ENCODE data around the gene PCNX4. TPM values are rescaled to one million over a fixed set of nuclear protein-coding genes. Genes with fewer than 3 reads are reported as not detected.
A peak's percentile ranks its signal among the peaks of the same experiment; 100 is the strongest.

The PCNX4 gene
- total RNA-seq, 2 donors from 2014 or later, result 37.6 to 71.2 TPM

GRCh38 chr14:60204104-60204842 lies 112.5 kb downstream of the PCNX4 start:
- peaks cover 0 to 4% (median 0%) of the 10 kb centered on the region in 3 donors for H3K9me3 ChIP-seq
- no peak for ATAC-seq
- H3K27ac ChIP-seq, result no peak overlapping the region
- H3K4me3 ChIP-seq, result no peak overlapping the region
- peak in 1 of 4 donors; percentile 19 for DNase-seq
- H3K4me1 ChIP-seq, result peaks cover 13% of the 10 kb centered on the region
- no peaks in the 10 kb centered on the region for H3K36me3 ChIP-seq (replicated peaks in 1 of 2; ENCODE audit: insufficient read depth in 1 of 2, low read depth in 2 of 2)
- H3K27me3 ChIP-seq, result no peaks in the 10 kb centered on the region
- 19 to 20% methylated on average over 8 of the region's 8 CpGs for WGBS, 2 donors
- intact Hi-C loops (cut with DNase I), result no loop called here
- TF ChIP-seq CTCF (IDR thresholded peaks at IDR 0.05), result no peak
- TF ChIP-seq POLR2A (IDR thresholded peaks at IDR 0.05), result no peak

GRCh38 chr14:60204843-60205774 lies 113.4 kb downstream of the PCNX4 start:
- DNase-seq (no peak), ATAC-seq (no peak)

GRCh38 chr14:60206249-60206670 lies 114.5 kb downstream of the PCNX4 start:
- whole genome bisulfite sequencing, 2 donors, result 67 to 75% methylated on average over 7 of the region's 7 CpGs
- no peak for ATAC-seq
- H3K27ac ChIP-seq, result no peak overlapping the region
- TF ChIP-seq POLR2A (IDR thresholded peaks at IDR 0.05), result no peak
- no peak for TF ChIP-seq CTCF (IDR thresholded peaks at IDR 0.05)
- no peaks in the 10 kb centered on the region for H3K36me3 ChIP-seq (replicated peaks in 1 of 2; ENCODE audit: insufficient read depth in 1 of 2, low read depth in 2 of 2)
- no peaks in the 10 kb centered on the region for H3K9me3 ChIP-seq
- H3K4me3 ChIP-seq, result no peak overlapping the region
- no peak for DNase-seq
- intact Hi-C loops (cut with DNase I), result no loop called here
- no peaks in the 10 kb centered on the region for H3K27me3 ChIP-seq
- H3K4me1 ChIP-seq, result peaks cover 13% of the 10 kb centered on the region

More at GRCh38 chr14:60204843-60205774, 113.4 kb downstream of the PCNX4 start:
- intact Hi-C loops (cut with DNase I), result no loop called here
- Histone ChIP-seq H3K4me3 (no peak overlapping the region), H3K27ac (no peak overlapping the region), H3K27me3 (no peaks in the 10 kb centered on the region), H3K36me3 (replicated peaks in 1 of 2; ENCODE audit: insufficient read depth in 1 of 2, low read depth in 2 of 2) (no peaks in the 10 kb centered on the region), H3K9me3 (no peaks in the 10 kb centered on the region), H3K4me1 (peaks cover 13% of the 10 kb centered on the region)
- 63 to 75% methylated on average over 6 of the region's 6 CpGs for WGBS, 2 donors
- no peak for TF ChIP-seq CTCF (IDR thresholded peaks at IDR 0.05)
- no peak for TF ChIP-seq POLR2A (IDR thresholded peaks at IDR 0.05)

GRCh38 chr14:60206837-60207533 lies 115.3 kb downstream of the PCNX4 start:
- ATAC-seq (no peak), DNase-seq (no peak)
- no peaks in the 10 kb centered on the region for H3K27me3 ChIP-seq
- no peaks in the 10 kb centered on the region for H3K9me3 ChIP-seq
- H3K4me1 ChIP-seq, result peaks cover 13% of the 10 kb centered on the region
- H3K27ac ChIP-seq, result no peak overlapping the region
- intact Hi-C loops (cut with DNase I), result no loop called here
- no peak overlapping the region for H3K4me3 ChIP-seq
- 71 to 74% methylated on average over 6 of the region's 6 CpGs for whole genome bisulfite sequencing, 2 donors
- TF ChIP-seq CTCF (IDR thresholded peaks at IDR 0.05) (no peak), POLR2A (IDR thresholded peaks at IDR 0.05) (no peak)
- no peaks in the 10 kb centered on the region for H3K36me3 ChIP-seq (replicated peaks in 1 of 2; ENCODE audit: insufficient read depth in 1 of 2, low read depth in 2 of 2)

All from body of pancreas (tissue), 4 donors.